Bronchus fibroblast of lung (primary cell): ENCODE data around the gene ZSWIM2. TPM values are rescaled to one million over a fixed set of nuclear protein-coding genes. Genes with fewer than 3 reads are reported as not detected.

Experiments
- total RNA-seq: library from RNA; depleted of rRNA; stranded (reverse); fragments of >200 nt; gene quantifications from 2 replicates; pipeline ENCODE4 v1.2.3, GENCODE V29; 2015

ZSWIM2 gene
- total RNA-seq: under 0.01 TPM in 1 of 2 replicates, not detected in the other

GRCh38 chr2:186848873-186849578 lies at the start of gene ZSWIM2:
TSS of gene ZSWIM2 (minus strand) at chr2:186849170. CDS start at chr2:186849130, 40 bp downstream.

Other genes with a start within 250 kb of the ZSWIM2 start
- 6.2 and 7.7 TPM in 2 replicates for gene FAM171B, start 155.1 kb downstream of the ZSWIM2 start, total RNA-seq